CD14-positive monocyte (primary cell): ENCODE measurements around the gene BICRAL. TPM values are rescaled to one million over a fixed set of nuclear protein-coding genes. Genes with fewer than 3 reads are reported as not detected.
A peak's percentile ranks its signal among the peaks of the same experiment; 100 is the strongest.

Experiments
- DNase-seq, 3 donors: peaks; one replicate each; pipeline ENCODE4 v3.0.0-alpha.2; 2011 to 2022
- H2AFZ ChIP-seq: 2 replicates; pipeline ENCODE4 v1.6.0; 2012; ENCODE audit warnings: mild to moderate bottlenecking, low read depth, low read length, inconsistent platforms; ENCODE audit not compliant: insufficient read depth, poor library complexity, severe bottlenecking
- H3K27ac ChIP-seq, 2 donors: 1 replicate in 1 of 2; 2 replicates in 1 of 2; pipeline ENCODE4 v1.5.1; 2012 to 2013; ENCODE audit warnings: low read length in 2 of 2, control low read depth in 1 of 2, inconsistent platforms in 1 of 2, low read depth in 1 of 2, mild to moderate bottlenecking in 1 of 2
- H3K27me3 ChIP-seq, 2 donors: one replicate each; pipeline versions ENCODE4 v1.6.0 to v1.6.1; 2011 to 2013; ENCODE audit warnings: low read length in 2 of 2; ENCODE audit not compliant: control insufficient read depth in 2 of 2, insufficient read depth in 2 of 2
- H3K36me3 ChIP-seq, 2 donors: replicated peaks in 1 of 2; 1 replicate in 1 of 2; 2 replicates in 1 of 2; pipeline versions ENCODE4 v1.5.1 to v1.6.1; 2012 to 2013; ENCODE audit warnings: low read length in 2 of 2, control low read depth in 1 of 2, inconsistent platforms in 1 of 2, mild to moderate bottlenecking in 1 of 2; ENCODE audit not compliant: insufficient read depth in 2 of 2, control insufficient read depth in 1 of 2
- H3K4me1 ChIP-seq, 2 donors: 1 replicate in 1 of 2; 2 replicates in 1 of 2; pipeline versions ENCODE4 v1.5.1 to v1.6.1; 2012 to 2013; ENCODE audit warnings: low read length in 2 of 2, control low read depth in 1 of 2, inconsistent platforms in 1 of 2, mild to moderate bottlenecking in 1 of 2, moderate library complexity in 1 of 2; ENCODE audit not compliant: insufficient read depth in 2 of 2, control insufficient read depth in 1 of 2
- H3K4me2 ChIP-seq: replicated peaks from 2 replicates; pipeline ENCODE3; 2012; ENCODE audit warnings: low read length, moderate library complexity, mild to moderate bottlenecking; ENCODE audit not compliant: poor library complexity, severe bottlenecking; ENCODE audit errors: extremely low read depth
- H3K4me3 ChIP-seq, 3 experiments: fragments of 200-600 bp in 1 of 3; sonication (generic) in 1 of 3; replicated peaks in 1 of 3; 1 replicate in 2 of 3; 2 replicates in 1 of 3; pipeline ENCODE4 v1.5.1; 2011 to 2013; ENCODE audit warnings: low read length in 3 of 3, mild to moderate bottlenecking in 3 of 3, control low read depth in 2 of 3, low read depth in 2 of 3, inconsistent platforms in 1 of 3, moderate library complexity in 1 of 3
- H3K79me2 ChIP-seq: 2 replicates; pipeline ENCODE4 v1.6.0; 2012; ENCODE audit warnings: mild to moderate bottlenecking, control low read depth, inconsistent platforms, low read length, moderate library complexity; ENCODE audit not compliant: insufficient read depth
- H3K9ac ChIP-seq: 2 replicates; pipeline ENCODE4 v1.6.0; 2017; ENCODE audit warnings: low read length, mild to moderate bottlenecking; ENCODE audit not compliant: insufficient read depth, poor library complexity, severe bottlenecking
- H3K9me3 ChIP-seq, 2 donors: replicated peaks in 1 of 2; 1 replicate in 1 of 2; 2 replicates in 1 of 2; pipeline versions ENCODE4 v1.5.1 to v1.6.1; 2012 to 2013; ENCODE audit warnings: low read length in 2 of 2, control low read depth in 1 of 2; ENCODE audit not compliant: control insufficient read depth in 1 of 2, insufficient read depth in 1 of 2
- H4K20me1 ChIP-seq: 2 replicates; pipeline ENCODE4 v1.6.0; 2012; ENCODE audit warnings: mild to moderate bottlenecking, low read length, control low read depth, moderate library complexity; ENCODE audit not compliant: insufficient read depth
- H3K27ac Mint-ChIP-seq, 7 donors: one replicate each; pipeline ENCODE4 v1.8.0; 2020; ENCODE audit warnings: mild to moderate bottlenecking in 7 of 7, mixed read lengths in 7 of 7, moderate library complexity in 6 of 7, inconsistent platforms in 2 of 7
- H3K27me3 Mint-ChIP-seq, 3 donors: one replicate each; pipeline ENCODE4 v1.8.0; 2021 to 2022; ENCODE audit warnings: low read depth in 3 of 3, mild to moderate bottlenecking in 3 of 3, mixed read lengths in 3 of 3, moderate library complexity in 3 of 3, inconsistent platforms in 1 of 3
- H3K36me3 Mint-ChIP-seq, 2 donors: one replicate each; pipeline ENCODE4 v1.8.0; 2020; ENCODE audit warnings: mixed read lengths in 2 of 2, inconsistent platforms in 1 of 2, mild to moderate bottlenecking in 1 of 2
- H3K4me1 Mint-ChIP-seq: one replicate; pipeline ENCODE4 v1.8.0; 2020; ENCODE audit warnings: mild to moderate bottlenecking, mixed read lengths
- H3K4me3 Mint-ChIP-seq, 2 donors: one replicate each; pipeline ENCODE4 v1.8.0; 2020; ENCODE audit warnings: mild to moderate bottlenecking in 2 of 2, mixed read lengths in 2 of 2, moderate library complexity in 1 of 2
- H3K9me3 Mint-ChIP-seq, 7 donors: one replicate each; pipeline ENCODE4 v1.8.0; 2020 to 2022; ENCODE audit warnings: mixed read lengths in 7 of 7, mild to moderate bottlenecking in 6 of 7, moderate library complexity in 6 of 7, inconsistent platforms in 2 of 7
- CTCF ChIP-seq: fragments of 200-600 bp; IDR thresholded peaks from one replicate; pipeline ENCODE4 v1.8.0; 2022; ENCODE audit warnings: antibody characterized with exemption, mild to moderate bottlenecking
- WGBS: methylation state at CpG from one replicate; pipeline ENCODE4 v1.1.5; 2013; ENCODE audit warnings: missing lambda C conversion rate; ENCODE audit not compliant: insufficient coverage; 5-methylcytosine and 5-hydroxymethylcytosine counted together
- intact Hi-C, 2 donors: fragments of 100-400 bp; cut with micrococcal nuclease; formaldehyde crosslinking; loops; one replicate each; pipeline versions ENCODE4 v1.15.0 to v1.15.1; 2023
- polyA plus RNA-seq, 3 donors: library from polyadenylated mRNA; depleted of rRNA in 1 of 3; unstranded in 2 of 3; stranded (reverse) in 1 of 3; fragments of 300-500 nt in 2 of 3; fragments of >200 nt in 1 of 3; fragmentation: Illumina TruSeq in 2 of 3; gene quantifications; 1 replicate in 2 of 3; 2 replicates in 1 of 3; pipeline ENCODE4 v1.2.3, GENCODE V29; 2012 to 2021

Gene BICRAL
- polyA plus RNA-seq, 3 donors, result 1.6 to 14.6 (median 2.2) TPM

- intact Hi-C loops, result loop anchor here (2.0 to 10.0 kb wide), 2 partner anchors 37 to 59 kb away; partner anchors contain the start of genes TBCC (in 2 of the 2) and PRPH2 (in 1 of the 2)
- WGBS, result 0% methylated on average over 3 of the region's 10 CpGs
- Histone ChIP-seq H3K9me3 (no peaks in the 10 kb centered on the region), H3K27me3 (no peaks in the 10 kb centered on the region), H3K4me1 (peaks cover 32 to 54% of the 10 kb centered on the region in 2 donors), H3K27ac (peak overlapping the region; percentile 95 to 97), H2AFZ (no peak overlapping the region), H3K36me3 (peaks cover 3 to 9% of the 10 kb centered on the region in 2 donors), H4K20me1 (peaks cover 30% of the 10 kb centered on the region), H3K4me3 (peak overlapping the region; percentile 90 to 99 (median 97)), H3K4me2 (peak overlapping the region; percentile 85), H3K9ac (peak overlapping the region; percentile 99), H3K79me2 (peaks cover 74% of the 10 kb centered on the region)
- no peak for DNase-seq
- no peaks in the 10 kb centered on the region for H3K9me3 Mint-ChIP-seq
- peaks cover 0 to 8% of the 10 kb centered on the region in 2 donors for H3K36me3 Mint-ChIP-seq
- H3K4me3 Mint-ChIP-seq, result no peak overlapping the region
- no peak for TF ChIP-seq CTCF
- no peaks in the 10 kb centered on the region for H3K27me3 Mint-ChIP-seq
- H3K27ac Mint-ChIP-seq, result peak overlapping the region in 5 of 7 donors; percentile 92 to 99 (median 98)
- H3K4me1 Mint-ChIP-seq, result peaks cover 18% of the 10 kb centered on the region
Observed at GRCh38 chr6:42783876-42784642, 2.2 kb downstream of the BICRAL start.

DNA sequence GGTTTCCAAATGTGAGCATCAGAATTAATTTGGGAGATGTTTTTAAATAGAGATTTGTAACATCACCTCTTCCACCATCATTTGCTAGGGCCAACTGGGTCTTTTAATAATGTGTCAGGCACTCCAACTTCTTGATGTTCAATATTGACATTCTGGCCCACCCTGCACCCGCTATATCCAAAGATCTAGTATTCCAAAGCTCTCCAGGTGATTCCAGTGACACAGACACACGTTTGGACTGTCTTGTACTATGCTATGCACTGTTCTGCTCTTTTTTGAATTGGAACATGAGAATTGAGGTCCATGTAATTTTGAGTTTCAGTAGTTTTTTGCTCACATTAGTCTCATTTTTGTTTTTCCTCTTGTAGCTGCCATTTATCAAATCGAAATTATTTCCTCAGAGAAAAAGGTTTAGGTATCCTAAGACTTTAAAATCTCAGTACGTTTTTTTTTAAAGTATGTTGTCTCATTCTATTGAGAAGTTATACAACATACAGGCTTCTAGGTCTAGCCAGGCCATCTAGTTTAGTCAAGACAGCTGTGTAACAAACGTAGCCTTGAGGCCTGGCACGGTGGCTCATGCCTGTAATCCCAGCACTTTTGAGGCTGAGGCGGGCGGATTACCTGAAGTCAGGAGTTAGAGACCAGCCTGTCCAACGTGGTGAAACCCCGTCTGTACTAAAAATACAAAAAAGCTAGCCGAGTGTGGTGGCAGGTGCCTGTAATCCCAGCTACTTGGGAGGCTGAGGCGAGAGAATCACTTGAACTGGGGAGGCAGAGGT is 3.1 kb downstream of the BICRAL start:
- Mint-ChIP-seq H3K9me3 (no peaks in the 10 kb centered on the region), H3K36me3 (peaks cover 2 to 9% of the 10 kb centered on the region in 2 donors), H3K4me1 (peaks cover 23% of the 10 kb centered on the region), H3K27ac (peak overlapping the region in 5 of 7 donors; percentile 14 to 98 (median 61)), H3K27me3 (no peaks in the 10 kb centered on the region), H3K4me3 (no peak overlapping the region)
- intact Hi-C loops, result loop anchor here in 1 of 2 donors (5.0 to 10.0 kb wide), 2 partner anchors 60 to 1063 kb away; partner anchors contain the start of gene PRPH2
- whole genome bisulfite sequencing, result 77% methylated on average over 7 of the region's 12 CpGs
- peaks cover 32 to 54% of the 10 kb centered on the region in 2 donors for H3K4me1 ChIP-seq
- H3K4me2 ChIP-seq, result peak overlapping the region; percentile 85
- H3K9me3 ChIP-seq, result no peaks in the 10 kb centered on the region
- no peak overlapping the region for H2AFZ ChIP-seq
- DNase-seq, result no peak
- H3K36me3 ChIP-seq, result peaks cover 4 to 9% of the 10 kb centered on the region in 2 donors
- H3K4me3 ChIP-seq, result peak overlapping the region; percentile 90 to 99 (median 97)
- H4K20me1 ChIP-seq, result peaks cover 38% of the 10 kb centered on the region
- H3K79me2 ChIP-seq, result peaks cover 82% of the 10 kb centered on the region
- TF ChIP-seq CTCF, result no peak
- H3K27me3 ChIP-seq, result no peaks in the 10 kb centered on the region
- H3K27ac ChIP-seq, result peak overlapping the region; percentile 28 to 95
- peak overlapping the region; percentile 99 for H3K9ac ChIP-seq
